Measurements from ENCODE around the gene EPB41L1.

GRCh38 chr20:36193977-36194712, 39.6 kb downstream of the EPB41L1 start:
- TF ChIP-seq CTCF (IDR thresholded peaks at IDR 0.05; ENCODE audit: borderline replicate concordance, extremely low read depth, low read length, poor library complexity, severe bottlenecking), result no peak
- TF ChIP-seq EZH2 (IDR thresholded peaks at IDR 0.05; ENCODE audit: borderline replicate concordance, low read depth, low read length, severe bottlenecking), result no peak

Data from DND-41 (cell line).